AG04450 (cell line): ENCODE data around the gene PCDHGA12. TPM values are rescaled to one million over a fixed set of nuclear protein-coding genes. Genes with fewer than 3 reads are reported as not detected.

ENCODE experiments used
- CTCF ChIA-PET: fragments of 300-600, 350-600 bp; formaldehyde crosslinking; extraction: SDS; loops from one replicate; lab custom pipeline; 2022; ENCODE audit warnings: antibody characterized with exemption, inconsistent platforms; lab: Charles Lee
- POLR2A ChIA-PET: fragments of 350-600 bp; formaldehyde crosslinking; extraction: SDS; loops from one replicate; lab custom pipeline; 2021; ENCODE audit warnings: antibody characterized with exemption, inconsistent platforms; lab: Yijun Ruan, JAX
- DNase-seq: peaks from one replicate; pipeline ENCODE4 v3.0.0-alpha.2; 2011; ENCODE audit warnings: low read depth, low spot score
- H3K27ac ChIP-seq: one replicate; pipeline ENCODE4 v1.5.1; 2012; ENCODE audit warnings: low read depth, low read length, control low read depth
- H3K27me3 ChIP-seq: one replicate; pipeline ENCODE4 v1.6.0; 2012; ENCODE audit warnings: low read length; ENCODE audit not compliant: control insufficient read depth, insufficient read depth
- H3K4me3 ChIP-seq: 2 replicates; pipeline ENCODE4 v1.5.1; 2011; ENCODE audit warnings: mild to moderate bottlenecking, low read depth, low read length, control low read depth
- H3K9me3 ChIP-seq: 2 replicates; pipeline ENCODE4 v1.5.1; 2012; ENCODE audit warnings: low read length; ENCODE audit not compliant: control insufficient read depth, insufficient read depth
- polyA plus RNA-seq: library from polyadenylated mRNA; depleted of rRNA; stranded (reverse); fragments of >200 nt; gene quantifications from 2 replicates; pipeline ENCODE4 v1.2.3, GENCODE V29; 2011
- TF ChIP-seq, protein P1 (sequence below): IDR thresholded peaks from 2 replicates; pipeline ENCODE4 v1.5.1; 2011; ENCODE audit warnings: low read depth, low read length, control low read depth, inconsistent platforms

PCDHGA12 gene
- polyA plus RNA-seq, 1 experiment, result 3.4 TPM

- TF ChIP-seq, protein P1, sequence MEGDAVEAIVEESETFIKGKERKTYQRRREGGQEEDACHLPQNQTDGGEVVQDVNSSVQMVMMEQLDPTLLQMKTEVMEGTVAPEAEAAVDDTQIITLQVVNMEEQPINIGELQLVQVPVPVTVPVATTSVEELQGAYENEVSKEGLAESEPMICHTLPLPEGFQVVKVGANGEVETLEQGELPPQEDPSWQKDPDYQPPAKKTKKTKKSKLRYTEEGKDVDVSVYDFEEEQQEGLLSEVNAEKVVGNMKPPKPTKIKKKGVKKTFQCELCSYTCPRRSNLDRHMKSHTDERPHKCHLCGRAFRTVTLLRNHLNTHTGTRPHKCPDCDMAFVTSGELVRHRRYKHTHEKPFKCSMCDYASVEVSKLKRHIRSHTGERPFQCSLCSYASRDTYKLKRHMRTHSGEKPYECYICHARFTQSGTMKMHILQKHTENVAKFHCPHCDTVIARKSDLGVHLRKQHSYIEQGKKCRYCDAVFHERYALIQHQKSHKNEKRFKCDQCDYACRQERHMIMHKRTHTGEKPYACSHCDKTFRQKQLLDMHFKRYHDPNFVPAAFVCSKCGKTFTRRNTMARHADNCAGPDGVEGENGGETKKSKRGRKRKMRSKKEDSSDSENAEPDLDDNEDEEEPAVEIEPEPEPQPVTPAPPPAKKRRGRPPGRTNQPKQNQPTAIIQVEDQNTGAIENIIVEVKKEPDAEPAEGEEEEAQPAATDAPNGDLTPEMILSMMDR, result no peak
- POLR2A ChIA-PET, result interaction anchor here (1.1 kb wide), 1 partner anchor 10 kb away, joined by 3 read pairs; no protein-coding TSS in a partner anchor
- no peak overlapping the region for H3K27ac ChIP-seq
Observed at GRCh38 chr5:141465351-141465750, 35.0 kb downstream of the PCDHGA12 start.

DNA sequence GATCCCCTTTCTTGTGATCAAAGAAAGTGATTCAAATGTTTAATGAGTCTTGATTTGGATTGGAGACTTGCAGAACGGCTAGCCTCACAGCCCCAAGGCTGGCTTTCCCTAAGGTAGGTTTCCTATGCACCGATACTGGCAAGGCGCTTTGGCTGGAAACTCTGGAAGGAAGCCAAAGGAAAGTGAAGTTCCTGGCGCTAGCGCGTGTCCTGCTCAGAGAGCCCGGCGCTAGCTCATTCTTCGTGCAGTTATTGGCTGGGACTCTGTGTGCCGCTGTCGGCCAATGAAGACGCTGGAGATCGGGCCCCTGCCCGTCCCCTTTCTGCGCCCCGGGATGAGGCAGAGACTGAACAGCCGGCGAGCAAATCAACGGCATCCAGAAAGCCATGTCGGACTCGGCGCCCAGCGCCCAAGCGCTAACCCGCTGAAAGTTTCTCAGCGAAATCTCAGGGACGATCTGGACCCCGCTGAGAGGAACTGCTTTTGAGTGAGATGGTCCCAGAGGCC is 45.4 kb downstream of the PCDHGA12 start, which contains the start of gene PCDHGC3:
PCDHGC3 (plus strand) TSS at position 342 of the 507 bp plus-strand sequence; CDS start at position 493, 151 bp downstream.
- Histone ChIP-seq H3K27ac (peak within 1 kb of the TSS; percentile 81), H3K27me3 (no peaks in the 10 kb centered on the region), H3K4me3 (peak within 1 kb of the TSS; percentile 82), H3K9me3 (no peaks in the 10 kb centered on the region; the same call in 1 of the 2 replicates)
- CTCF ChIA-PET, result interaction anchor here (0.5 to 7.4 kb wide), 20 partner anchors 9 to 116 kb away, joined by 3 to 68 read pairs (median 4); partner anchors contain the start of genes PCDHGA10, PCDHGA11, PCDHGB3 and PCDHGB7
- TF ChIP-seq, protein P1, result peak; percentile 20
- POLR2A ChIA-PET, result interaction anchor here (0.6 to 2.2 kb wide), 12 partner anchors 8 to 88 kb away, joined by 3 to 23 read pairs (median 4); partner anchors contain the start of genes PCDHGA11 and PCDHGC5
- DNase-seq, result peak; percentile 90

More at GRCh38 chr5:141465351-141465750, 35.0 kb downstream of the PCDHGA12 start:
- CTCF ChIA-PET, result interaction anchor here (0.7 to 2.6 kb wide), 7 partner anchors 8 to 115 kb away, joined by 3 to 13 read pairs (median 3); partner anchors contain the start of genes PCDHGA12, PCDHGB1 and PCDHGC3
- no peaks in the 10 kb centered on the region for H3K9me3 ChIP-seq
- DNase-seq, result no peak
- no peak overlapping the region for H3K4me3 ChIP-seq
- H3K27me3 ChIP-seq, result no peaks in the 10 kb centered on the region

DNA sequence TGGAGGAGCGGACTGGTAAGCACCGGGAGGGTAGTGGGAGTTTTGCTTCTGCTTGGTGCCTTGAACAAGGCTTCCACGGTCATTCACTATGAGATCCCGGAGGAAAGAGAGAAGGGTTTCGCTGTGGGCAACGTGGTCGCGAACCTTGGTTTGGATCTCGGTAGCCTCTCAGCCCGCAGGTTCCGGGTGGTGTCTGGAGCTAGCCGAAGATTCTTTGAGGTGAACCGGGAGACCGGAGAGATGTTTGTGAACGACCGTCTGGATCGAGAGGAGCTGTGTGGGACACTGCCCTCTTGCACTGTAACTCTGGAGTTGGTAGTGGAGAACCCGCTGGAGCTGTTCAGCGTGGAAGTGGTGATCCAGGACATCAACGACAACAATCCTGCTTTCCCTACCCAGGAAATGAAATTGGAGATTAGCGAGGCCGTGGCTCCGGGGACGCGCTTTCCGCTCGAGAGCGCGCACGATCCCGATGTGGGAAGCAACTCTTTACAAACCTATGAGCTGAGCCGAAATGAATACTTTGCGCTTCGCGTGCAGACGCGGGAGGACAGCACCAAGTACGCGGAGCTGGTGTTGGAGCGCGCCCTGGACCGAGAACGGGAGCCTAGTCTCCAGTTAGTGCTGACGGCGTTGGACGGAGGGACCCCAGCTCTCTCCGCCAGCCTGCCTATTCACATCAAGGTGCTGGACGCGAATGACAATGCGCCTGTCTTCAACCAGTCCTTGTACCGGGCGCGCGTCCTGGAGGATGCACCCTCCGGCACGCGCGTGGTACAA is 46.0 kb downstream of the PCDHGA12 start:
- H3K27me3 ChIP-seq, result no peaks in the 10 kb centered on the region
- CTCF ChIA-PET, result interaction anchor here (0.5 to 7.4 kb wide), 14 partner anchors 10 to 116 kb away, joined by 3 to 68 read pairs (median 5); partner anchors contain the start of genes PCDHGA10, PCDHGB3 and PCDHGC5
- TF ChIP-seq, protein P1, result no peak
- no peaks in the 10 kb centered on the region; the same call in 1 of the 2 replicates for H3K9me3 ChIP-seq
- POLR2A ChIA-PET, result interaction anchor here (0.7 to 2.2 kb wide), 13 partner anchors 9 to 156 kb away, joined by 3 to 23 read pairs (median 4); partner anchors contain the start of genes PCDHGA12, PCDHGC5 and TAF7
- H3K27ac ChIP-seq, result peak overlapping the region; percentile 81
- H3K4me3 ChIP-seq, result peak overlapping the region; percentile 82
- DNase-seq, result peak; percentile 47

- ChIA-PET POLR2A (interaction anchor here (0.9 to 2.2 kb wide), 10 partner anchors 9 to 87 kb away, joined by 3 to 23 read pairs (median 4); partner anchors contain the start of genes PCDHGA12 and PCDHGC5), CTCF (interaction anchor here (0.5 to 7.4 kb wide), 12 partner anchors 12 to 96 kb away, joined by 3 to 68 read pairs (median 6); partner anchors contain the start of genes PCDHGB5 and PCDHGC5)
- DNase-seq, result no peak
- Histone ChIP-seq H3K4me3 (peak overlapping the region; percentile 82), H3K27me3 (no peaks in the 10 kb centered on the region), H3K27ac (peak overlapping the region; percentile 35), H3K9me3 (no peaks in the 10 kb centered on the region; the same call in 1 of the 2 replicates)
- TF ChIP-seq, protein P1, result no peak
Observed at GRCh38 chr5:141477044-141477575, 46.8 kb downstream of the PCDHGA12 start.
